Measurements from ENCODE around the gene SPATA31E1.
"Not testable (repeated sequence)": the region's sequence is repeated elsewhere in the genome, so short reads cannot be mapped to it uniquely, and the experiment has no call there.

The SPATA31E1 gene

GRCh38 chr9:87934444-87934843 lies 51.8 kb downstream of the SPATA31E1 start:
- DNase-seq (ENCODE audit: low read depth) = not testable (repeated sequence)

- DNase-seq (ENCODE audit: low read depth) = not testable (repeated sequence)
These were observed 54.7 kb downstream of the SPATA31E1 start for GRCh38 chr9:87937352-87937751.

DNA sequence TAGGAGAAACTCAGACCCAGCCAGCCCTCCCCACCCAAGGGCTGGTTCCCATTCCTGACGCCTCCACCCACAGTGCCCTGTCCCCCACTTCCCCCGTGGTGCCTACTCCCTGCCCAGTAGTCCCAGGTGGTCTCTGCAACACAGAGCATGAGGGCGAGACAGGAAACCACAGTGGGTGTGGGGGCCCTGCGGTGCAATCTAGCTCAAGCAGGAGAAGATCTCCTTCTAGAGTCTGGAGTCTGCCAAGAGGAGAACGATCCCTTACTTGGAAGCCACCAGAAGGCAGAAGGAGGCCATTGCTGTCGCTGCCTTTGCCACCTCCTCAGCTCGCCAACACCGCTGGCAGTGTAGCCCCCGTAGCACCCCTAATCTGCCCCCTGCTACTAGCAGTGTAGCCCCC lies 55.2 kb downstream of the SPATA31E1 start:
- not testable (repeated sequence) for DNase-seq (ENCODE audit: low read depth)

- not testable (repeated sequence) for DNase-seq (ENCODE audit: low read depth)
These were observed 55.7 kb downstream of the SPATA31E1 start for GRCh38 chr9:87938336-87938735.

Measured in non-pigmented ciliary epithelial cell (primary cell).